NCI-H2081 (cell line): Measurements from ENCODE around the gene ZBTB7B.
A peak's percentile ranks its signal among the peaks of the same experiment; 100 is the strongest.

ENCODE experiments used
- DNase-seq, 2 experiments: peaks; one replicate each; lab custom pipeline; 2025; lab: John Stamatoyannopoulos, UW

Gene ZBTB7B

DNA sequence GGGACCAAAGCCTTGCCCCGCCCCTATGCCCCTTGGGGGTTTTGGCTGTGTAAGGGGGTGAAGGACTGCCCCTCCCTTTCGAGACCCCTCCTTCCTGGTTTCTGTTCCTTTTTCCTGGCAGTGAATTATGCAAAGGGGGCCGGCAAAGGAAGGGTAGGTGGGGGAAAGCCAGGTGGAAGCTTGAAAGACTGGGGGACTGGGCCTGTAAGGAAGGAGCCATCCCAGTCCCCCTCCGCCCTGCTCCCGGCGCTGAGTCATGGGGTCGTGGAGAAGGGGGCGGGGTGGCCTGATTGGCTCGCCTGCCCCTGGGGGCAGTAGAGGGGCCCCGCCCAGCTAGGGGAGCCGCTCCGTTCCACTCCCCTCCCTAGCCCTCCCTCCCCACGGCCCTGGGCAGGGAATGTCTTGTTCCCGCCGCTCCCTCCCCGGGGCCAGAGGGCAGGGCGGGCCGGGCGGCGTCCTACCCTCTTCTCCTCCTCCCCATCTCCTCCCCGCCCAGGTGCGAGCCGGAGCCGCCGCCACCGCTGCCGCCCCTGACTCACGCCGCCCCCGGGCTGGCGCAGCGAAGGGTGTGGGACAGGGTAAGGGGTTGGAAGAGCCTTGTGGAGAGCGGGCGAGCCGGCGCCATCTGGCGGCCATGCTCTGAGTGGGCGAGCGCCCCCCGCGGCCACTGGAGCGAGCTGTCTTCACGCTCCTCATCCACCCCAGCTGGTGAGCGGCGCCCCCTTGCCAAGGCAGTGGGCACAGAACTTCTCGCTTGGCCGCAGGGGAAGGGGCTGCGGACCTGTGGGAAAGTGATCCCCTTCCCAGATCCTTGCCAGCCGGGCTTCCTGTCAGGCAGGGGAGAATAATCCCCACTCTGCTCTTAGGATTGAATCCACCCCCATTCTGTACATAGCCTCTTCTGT, 14.7 kb downstream of the ZBTB7B start:
- DNase-seq, result peak; percentile 71 to 74

DNA sequence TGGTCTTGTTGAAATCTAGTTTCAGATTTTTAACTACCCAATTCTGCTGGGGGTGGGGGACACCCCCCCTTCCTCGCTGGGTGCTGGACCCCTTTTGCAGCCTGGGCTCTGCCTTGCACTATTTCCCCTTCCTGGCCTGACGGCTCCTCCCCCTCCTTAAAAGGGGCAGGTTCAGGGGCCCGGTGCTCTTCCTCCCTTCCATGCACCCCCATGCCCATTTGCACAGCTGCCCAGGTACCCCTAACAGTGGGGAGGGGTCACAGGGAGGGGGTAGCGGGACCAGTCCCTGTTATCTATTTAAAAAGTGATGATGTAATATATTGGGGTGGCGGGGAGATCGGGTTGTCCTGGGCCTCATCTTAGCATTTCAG, 15.3 kb downstream of the ZBTB7B start:
- no peak for DNase-seq

DNA sequence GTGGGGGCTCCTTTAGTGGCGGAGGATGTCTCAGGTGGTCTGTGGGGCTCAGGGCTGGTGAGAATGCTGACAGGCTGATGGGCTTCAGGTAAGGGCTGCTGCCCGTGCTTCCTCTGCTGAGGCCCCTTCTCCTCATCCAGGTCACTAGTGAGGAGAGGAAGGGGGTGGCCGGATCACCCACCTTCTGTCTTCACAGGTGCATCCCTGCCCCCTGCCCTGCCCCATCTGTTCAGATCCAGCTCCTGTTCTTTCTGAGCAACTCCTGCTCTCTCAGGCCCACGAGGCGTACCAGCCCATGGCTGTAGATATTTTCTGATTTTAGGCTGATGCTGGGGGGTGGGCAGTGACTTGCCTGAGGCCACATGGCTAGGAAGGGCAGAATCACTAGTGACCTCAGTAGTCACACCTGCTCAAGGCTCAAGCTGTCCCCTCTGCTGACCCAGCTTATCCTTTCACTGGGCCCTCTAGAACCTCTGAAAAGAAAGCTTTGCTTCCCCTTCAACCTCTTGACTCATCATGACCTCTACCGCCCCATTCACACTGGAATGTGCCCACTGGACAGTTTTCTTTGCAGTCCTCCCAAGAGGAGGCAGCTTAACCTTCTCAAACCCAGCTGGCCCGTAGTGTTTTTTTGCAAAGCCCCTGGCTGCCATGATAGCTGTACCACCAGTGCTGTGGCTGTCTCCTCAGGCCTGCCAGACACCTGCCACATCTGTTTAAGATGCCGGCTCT, 16.2 kb downstream of the ZBTB7B start:
- no peak for DNase-seq

DNA sequence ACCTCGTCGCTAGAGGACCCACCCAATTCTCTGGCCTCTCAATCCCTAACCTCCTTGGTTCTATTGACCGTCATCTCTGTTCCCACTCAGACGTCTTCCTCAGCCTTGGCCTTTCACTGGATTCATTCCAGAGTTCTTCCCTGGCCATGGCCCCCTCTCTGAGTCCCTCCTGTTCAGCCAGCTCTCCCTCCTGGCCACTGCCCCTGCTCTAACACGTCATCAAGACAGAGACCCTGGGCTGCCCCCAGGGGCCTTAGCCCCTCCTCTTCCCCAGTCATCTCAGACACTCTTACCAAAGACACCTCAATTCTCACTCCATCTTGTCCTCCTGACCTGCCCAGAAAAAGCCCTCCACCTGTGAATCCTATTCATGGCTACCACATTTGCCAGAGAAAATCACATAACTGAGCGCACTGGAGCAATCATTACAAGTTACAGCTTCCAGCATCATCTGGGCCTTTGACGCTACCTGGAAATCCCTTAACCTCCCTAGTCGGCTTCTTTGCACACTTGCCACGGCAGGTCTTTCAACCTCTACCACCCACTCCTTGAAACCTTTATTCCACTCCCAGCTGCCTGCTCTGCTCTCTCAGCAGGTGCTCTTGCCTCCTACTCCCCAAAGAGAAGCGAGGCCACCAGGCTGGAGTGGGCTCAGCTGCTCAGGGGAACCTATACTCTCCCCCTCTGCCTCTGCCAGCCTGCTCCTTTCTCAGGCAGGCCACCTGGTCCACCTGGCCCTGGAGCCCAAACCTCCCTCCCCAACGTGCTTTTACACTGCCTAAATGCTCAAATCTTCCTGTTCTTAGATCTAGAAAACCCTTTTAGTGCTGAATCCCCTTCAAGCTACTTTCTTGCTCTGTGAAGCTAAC, 17.0 kb downstream of the ZBTB7B start:
- DNase-seq, result no peak

DNA sequence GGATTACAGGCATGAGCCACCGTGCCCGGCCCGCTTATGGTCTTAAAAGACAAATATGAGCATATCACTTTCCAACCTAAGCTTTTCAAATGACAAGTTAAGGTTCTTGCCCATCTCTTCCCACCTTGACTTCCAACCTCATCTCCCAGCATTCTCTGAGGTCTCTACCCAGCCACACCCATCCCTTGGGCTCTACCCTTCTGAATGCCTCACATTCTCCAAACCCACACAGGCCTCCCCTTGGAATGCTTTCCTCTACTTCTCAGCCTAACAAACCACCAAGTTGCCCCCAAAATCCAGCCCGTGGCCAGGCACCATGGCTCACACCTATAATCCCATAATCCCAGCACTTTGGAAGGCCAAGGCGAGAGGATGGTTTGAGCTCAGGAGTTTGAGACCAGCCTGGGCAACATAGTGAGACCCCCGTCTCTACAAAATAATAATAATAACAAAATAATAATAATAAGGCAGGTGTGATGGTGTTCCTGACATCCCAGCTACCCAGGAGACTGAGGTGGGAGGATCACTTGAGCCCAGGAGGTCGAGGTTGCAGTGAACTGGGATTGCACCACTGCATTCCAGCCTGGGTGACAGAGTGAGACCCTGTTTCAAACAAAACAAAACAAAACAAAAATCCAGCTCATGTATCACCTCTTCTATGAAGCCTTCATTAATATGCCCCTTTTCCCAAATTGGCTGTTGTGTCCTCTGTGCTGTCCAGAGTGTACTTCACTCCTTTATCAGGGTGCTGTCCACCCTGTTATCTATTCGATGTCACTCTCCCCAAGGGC, 19.7 kb downstream of the ZBTB7B start:
- DNase-seq, result no peak

DNA sequence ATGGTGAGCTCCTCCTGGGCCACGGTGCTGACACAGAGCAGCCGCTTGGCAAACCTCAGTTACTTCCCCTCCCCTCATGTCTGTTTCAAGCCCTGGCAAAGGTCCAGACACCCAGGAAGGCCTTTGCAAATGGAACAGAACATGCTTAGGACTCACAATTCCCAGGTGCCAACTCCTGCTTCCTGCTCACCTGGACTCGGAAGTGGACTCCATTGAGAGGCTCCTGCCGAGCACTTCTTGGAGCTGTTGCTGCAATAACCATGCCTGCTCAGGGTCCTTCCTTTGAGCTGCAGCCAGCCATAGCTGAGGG, 20.3 kb downstream of the ZBTB7B start:
- peak; percentile 20 to 62 for DNase-seq

DNA sequence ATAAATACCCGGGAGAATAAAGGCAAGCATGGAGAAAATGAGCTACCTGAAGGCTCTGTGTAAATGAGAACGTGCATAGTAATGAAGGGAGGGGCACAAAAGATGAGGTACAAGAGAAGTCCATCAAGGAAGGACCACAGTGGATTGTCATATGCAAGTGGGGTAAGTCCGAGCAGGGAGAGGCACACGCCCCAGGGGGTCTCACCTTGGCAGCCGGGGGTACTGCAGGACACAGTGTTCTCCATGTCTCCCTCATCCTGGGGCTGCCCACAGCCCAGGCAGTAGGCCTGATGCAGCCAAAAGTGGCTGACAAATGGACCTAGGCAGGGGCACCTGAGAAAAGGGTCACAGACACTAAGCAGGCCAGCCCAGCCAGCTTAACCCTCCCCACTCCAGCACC, 21.0 kb downstream of the ZBTB7B start:
- DNase-seq, result no peak

DNA sequence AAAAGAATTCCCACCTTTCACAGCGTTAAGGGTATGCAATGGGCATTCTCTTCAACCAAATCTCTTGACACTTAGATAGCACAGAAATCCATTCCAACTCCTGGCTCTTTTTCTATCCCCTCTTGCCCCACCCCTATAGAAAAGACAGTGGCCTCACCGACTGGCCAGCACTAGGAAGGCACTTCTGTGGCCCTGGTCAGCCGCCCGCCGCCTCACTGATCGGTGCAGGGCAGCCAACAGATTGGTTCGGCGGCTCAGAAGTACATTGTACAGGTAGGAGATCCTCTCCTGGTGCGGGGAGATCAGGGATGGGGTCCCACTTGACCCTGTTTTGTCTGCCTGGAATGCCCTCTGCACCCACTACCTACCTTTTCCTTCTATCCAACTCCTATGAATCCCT, 21.7 kb downstream of the ZBTB7B start:
- DNase-seq, result no peak

DNA sequence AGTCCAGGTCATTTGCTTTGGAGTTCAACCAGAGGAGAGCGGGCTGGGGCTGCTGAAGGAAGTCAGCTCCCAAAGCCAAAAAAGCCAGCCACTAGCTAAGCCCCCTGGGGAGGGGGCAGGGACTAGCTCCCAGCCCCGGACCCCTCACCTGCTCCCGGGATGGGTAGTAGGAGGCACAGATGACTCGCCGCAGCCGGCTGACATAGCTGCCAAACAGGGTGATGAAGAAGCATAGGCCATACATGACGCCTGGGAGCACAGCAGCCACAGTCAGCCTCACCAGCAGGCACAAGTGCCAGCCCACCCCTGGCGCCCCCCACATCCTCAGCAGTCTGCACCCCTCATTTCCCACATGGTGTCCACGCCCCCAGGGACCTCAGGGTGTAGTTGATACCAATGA, 23.6 kb downstream of the ZBTB7B start:
- DNase-seq, result no peak

DNA sequence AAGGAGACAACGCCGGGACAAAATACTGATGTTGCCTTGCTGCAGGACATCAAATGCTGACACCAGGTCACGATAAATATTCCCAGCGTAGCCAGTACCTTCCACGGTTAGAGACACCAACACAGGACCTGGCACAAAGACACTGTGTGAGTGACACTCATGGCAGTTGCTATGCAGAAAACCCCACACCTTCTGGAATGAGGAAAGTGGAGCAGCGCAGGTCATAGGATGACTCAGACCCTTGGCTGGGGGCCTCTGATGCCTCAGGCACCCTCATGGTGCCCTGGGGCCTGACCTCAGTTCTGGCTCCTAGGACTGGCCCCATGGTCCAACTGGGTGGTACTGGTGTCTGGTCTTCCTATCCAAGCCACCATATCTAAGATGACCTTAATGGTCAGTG, 24.0 kb downstream of the ZBTB7B start:
- DNase-seq, result no peak

DNA sequence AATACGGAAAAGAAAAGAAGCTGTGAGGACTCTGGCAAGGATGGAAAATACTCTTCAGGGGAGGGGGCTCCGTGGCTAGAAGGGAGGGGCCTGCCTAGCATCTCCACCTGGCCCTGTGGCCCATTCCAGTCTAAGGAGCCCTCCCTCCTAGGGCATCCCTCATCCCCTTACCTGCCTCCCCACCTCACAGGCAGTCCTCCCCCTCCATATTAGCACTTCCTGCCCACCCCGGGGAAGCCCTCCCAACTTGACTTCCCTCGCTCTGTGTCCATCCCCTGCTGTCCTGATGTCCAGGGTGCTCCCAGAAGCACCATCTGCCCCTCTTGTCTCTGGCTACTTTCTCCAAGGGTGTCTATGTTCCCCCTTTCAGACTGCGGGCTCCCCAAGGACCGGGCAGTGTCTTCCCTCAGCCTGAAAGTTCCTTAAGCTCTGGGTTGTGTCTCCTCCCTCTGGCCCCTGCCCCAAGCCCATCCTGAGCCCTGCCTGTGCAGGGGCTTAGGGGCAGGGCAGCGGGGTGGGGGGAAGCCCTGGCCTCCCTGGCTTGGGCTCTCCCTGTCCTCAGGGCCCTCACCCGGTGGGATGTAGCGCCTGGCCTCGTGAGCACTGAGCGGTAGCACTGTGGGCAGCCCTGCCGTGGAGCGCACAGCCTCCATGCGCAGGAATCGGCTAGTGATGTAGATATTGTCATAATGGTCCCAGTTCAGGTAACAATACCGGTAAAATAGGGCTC, 27.1 kb downstream of the ZBTB7B start:
- no peak for DNase-seq

DNA sequence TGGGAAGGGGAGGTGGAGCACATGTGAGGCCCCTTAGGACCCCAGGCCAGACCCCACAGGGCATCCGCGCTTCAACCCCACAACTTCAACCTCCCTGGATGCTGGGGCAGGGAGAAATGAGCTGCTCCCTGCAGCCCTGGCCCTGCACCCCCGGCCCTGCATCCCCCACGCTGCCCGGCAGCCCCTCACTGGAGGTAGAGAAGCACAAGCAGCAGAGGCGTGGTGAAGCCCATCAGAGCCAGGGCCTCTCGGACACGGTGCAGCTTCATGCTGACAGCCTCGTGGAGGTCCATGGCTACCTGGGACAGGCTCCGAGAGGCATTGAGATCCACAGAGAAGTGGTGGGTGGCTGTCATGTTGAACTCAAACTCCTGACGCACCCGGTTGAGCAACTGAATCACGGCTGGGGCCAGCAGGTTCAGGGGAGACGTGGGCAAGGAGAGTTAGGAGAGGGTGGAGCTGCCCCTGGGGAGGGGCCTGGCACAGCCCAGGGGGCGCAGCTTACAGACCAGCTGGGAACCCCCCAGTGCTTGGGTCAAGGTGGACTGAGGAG, 27.7 kb downstream of the ZBTB7B start:
- no peak for DNase-seq

DNA sequence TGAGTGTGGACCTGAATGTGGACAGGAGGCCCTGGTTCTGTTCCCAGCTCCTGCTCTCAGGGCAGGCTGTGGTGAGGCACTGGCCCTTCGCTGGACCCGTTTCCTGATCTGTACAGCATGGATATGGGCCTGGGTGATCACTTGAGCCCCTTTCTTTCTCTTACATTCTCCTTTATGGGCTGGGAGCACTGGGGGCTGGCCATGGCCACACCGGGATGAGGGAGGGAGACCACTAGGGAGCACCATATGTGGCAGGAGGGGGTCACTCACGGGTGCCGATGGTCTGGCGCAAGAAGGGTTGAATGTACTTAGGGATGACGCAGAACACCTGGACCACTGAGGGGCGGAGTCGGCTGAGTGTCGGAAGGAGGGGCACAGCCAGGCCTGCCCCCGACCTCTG, 28.3 kb downstream of the ZBTB7B start:
- no peak for DNase-seq

DNA sequence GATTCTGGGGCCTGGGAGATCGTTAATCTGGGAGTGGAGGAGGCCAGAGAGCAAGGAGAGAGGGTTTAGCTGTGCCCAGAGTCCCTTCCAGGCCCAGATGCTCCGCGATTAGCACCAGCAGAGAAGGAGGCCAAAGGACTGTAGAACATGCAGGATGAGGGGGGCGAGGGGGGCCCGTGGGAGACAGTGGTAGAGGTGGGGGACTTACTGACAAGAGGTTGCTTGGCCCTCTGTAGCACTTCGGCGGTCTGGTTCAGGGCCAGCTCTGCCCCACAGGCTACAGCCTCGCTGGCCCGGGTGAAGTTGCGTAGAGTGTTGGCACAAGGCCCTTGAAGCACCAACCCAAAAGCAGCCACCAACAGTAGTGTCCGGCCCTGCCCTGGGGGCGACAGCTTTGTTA, 30.3 kb downstream of the ZBTB7B start:
- DNase-seq, result no peak

DNA sequence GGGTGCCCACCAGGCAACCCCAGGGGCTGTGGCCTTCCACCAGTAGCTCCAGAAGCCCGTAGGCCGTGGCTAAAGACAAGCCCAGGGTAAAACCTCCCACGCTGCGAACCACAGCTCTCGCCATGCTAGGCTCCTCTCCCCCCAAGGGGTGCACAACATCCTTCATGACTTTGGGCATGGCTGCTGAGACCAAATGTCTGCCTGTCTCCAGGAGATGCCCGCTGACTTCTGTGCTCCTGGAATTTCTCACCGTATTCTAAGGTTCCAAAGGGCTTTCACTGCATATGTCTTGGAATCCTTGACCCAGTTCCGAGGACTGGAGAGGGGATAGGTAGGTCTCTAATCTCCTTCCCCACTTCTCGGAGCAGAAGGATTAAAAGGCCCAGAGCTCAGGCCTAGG, 30.9 kb downstream of the ZBTB7B start, which contains the start of the genes DCST1 and DCST2:
TSS of gene DCST1 (plus strand) at position 301 of the 400 bp plus-strand sequence. CDS start 213 bp downstream, outside the sequence.
TSS of gene DCST2 (minus strand) at position 258 of the 400 bp plus-strand sequence. CDS start at position 178, 80 bp downstream.
- no peak for DNase-seq

DNA sequence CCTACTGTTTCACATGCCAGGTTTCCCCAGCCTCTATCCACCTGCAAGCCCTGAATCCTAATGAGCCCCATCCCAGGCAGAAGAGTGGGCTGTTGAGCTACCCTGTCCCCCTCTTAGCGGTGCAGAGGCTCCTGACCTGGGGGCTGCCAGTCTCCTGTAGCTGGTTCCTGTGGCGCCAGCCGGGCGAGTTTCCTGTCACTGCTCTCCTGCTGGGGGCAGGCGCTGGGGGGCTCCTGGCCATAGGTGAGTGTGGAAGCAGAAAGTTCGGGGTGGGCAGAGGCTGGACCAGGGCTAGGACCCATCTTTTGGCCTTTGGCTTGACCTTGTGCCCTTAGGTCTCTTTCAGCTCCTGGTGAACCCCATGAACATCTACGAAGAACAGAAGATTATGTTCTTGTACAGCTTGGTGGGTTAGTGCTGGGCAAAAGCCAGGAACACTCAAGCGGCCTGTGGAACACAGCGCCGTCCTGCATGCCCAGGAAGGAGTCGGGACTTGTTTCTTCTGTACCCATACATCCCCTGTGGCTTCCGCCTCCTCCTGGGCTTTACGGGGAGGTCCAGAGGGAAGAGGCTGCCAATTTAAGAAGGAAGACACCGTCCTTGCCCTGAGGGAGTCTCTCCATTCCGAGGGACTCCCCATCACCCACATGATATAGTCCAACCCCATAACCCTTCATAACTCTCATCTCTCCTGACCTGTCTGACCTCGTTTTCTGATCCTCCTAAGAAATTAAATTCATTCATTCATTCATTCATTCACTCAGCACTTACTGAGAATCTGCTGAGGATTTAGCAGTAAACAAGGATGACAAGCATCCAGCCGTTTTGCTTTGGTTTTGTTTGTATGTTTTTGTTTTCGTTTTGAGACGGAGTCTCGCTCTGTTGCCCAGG, 32.0 kb downstream of the ZBTB7B start:
- no peak for DNase-seq

DNA sequence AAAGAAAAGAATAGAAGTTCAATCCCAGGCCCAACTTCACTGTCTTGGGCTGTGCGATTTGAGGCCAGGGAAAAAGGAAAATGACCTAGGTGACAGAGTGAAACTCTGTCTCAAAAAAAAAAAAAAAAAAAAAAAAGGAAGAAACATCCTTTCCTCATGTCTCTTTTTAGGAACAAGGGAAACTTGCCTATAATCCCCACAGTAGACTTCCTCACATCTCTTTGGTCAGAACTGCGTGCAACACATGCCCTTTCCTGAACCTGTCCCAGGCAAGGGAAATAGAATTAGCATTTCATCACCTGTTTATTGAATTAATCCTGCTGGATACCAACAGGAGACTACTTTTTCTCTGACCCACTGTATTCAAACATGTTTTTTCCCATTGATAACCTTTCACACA, 33.3 kb downstream of the ZBTB7B start:
- no peak for DNase-seq

DNA sequence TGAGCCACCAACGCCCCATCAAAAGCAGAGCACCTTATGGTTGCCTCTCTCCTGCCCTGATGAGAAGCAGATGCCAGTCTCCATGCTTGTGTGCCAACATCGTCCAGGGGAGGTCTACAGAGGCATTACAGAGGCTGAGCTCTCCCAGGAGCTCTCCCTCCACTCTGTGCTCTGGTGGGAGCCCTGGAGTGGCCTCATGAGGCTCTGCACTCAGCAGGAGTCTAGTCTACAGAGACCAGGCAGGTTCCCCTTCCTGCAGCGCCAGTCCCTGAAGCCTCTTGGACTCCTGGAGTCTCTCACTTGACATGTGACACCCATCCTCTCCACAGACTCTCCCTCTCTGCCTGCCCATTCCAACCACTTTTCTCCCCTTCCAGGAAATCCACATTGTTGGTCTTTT, 34.4 kb downstream of the ZBTB7B start:
- no peak for DNase-seq

DNA sequence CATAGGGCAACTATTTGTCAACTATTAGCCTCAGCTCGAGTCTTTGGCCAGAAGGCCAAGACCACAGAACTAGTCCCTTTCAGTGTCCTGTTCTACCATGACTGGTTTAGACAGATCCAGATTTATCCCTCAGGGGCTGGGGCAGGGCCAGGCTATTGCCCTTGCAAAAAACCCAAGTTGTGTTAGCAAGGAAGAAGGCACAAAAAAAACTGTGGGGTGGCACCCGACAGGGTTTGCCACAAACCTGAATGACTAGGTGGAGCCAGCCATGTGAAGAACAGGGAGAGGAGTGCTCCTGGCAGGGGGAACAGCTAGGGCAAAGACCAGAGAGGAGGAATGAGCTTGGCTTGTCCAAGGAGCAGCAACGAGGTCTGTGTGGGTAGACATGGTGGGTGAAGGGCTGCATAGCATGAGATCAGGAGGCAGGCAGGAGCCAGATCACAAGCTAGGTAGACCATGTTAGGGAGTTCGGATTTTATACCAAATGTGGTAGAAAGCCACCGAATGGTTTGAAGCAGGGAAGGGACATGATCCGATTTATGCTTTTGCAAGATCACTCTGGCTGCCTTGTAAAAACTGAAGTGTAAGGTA, 35.3 kb downstream of the ZBTB7B start:
- no peak for DNase-seq
